Panc1 (cell line): ENCODE data around the gene SIGLEC1. TPM values are rescaled to one million over a fixed set of nuclear protein-coding genes. Genes with fewer than 3 reads are reported as not detected.

Experiments
- ATAC-seq: fragments of 200-7000 bp; cut with Tn5 transposase; 2 replicates; pipeline ENCODE4 v1.9.1; 2020; ENCODE audit warnings: mild to moderate bottlenecking, moderate library complexity
- BruUV-seq: library from RNA; stranded (reverse); fragments of 400-500 nt; replicated peaks from 2 replicates; lab custom pipeline; 2021; lab: Mats Ljungman, UMichigan
- CTCF ChIA-PET: fragments of 300-600 bp; sonication (Branson Sonifier 250); formaldehyde crosslinking; loops from one replicate; lab custom pipeline; 2022; ENCODE audit warnings: antibody characterized with exemption; lab: Charles Lee
- POLR2A ChIA-PET: fragments of 300-600 bp; sonication (Branson Sonifier 250); formaldehyde crosslinking; loops from one replicate; lab custom pipeline; 2022; ENCODE audit warnings: antibody characterized with exemption; lab: Charles Lee
- DNase-seq: peaks from one replicate; pipeline ENCODE4 v3.0.0-alpha.2; 2010; ENCODE audit warnings: low read depth, low spot score
- H3K27ac ChIP-seq: 2 replicates; pipeline ENCODE4 v1.5.1; 2011; ENCODE audit warnings: mild to moderate bottlenecking, low read length, inconsistent platforms
- H3K27me3 ChIP-seq: fragments of 200-500 bp; sonication (Bioruptor generic); 2 replicates; pipeline ENCODE4 v1.6.0; 2014; ENCODE audit warnings: low read length, inconsistent platforms; ENCODE audit not compliant: control insufficient read depth, insufficient read depth
- H3K36me3 ChIP-seq: fragments of 200-500 bp; sonication (Bioruptor generic); 2 replicates; pipeline ENCODE4 v1.5.1; 2014; ENCODE audit warnings: inconsistent platforms, mild to moderate bottlenecking, low read length, moderate library complexity; ENCODE audit not compliant: control insufficient read depth, insufficient read depth
- H3K4me1 ChIP-seq: 2 replicates; pipeline ENCODE4 v1.5.1; 2011; ENCODE audit warnings: inconsistent platforms, mild to moderate bottlenecking, low read length, moderate library complexity; ENCODE audit not compliant: control insufficient read depth, insufficient read depth
- H3K4me3 ChIP-seq, 2 experiments: 2 replicates each; pipeline ENCODE4 v1.5.1; 2011 to 2012; ENCODE audit warnings: low read depth in 2 of 2, low read length in 2 of 2, mild to moderate bottlenecking in 2 of 2, inconsistent platforms in 1 of 2, moderate library complexity in 1 of 2
- H3K9me3 ChIP-seq: fragments of 200-500 bp; sonication (Bioruptor generic); 2 replicates; pipeline ENCODE4 v1.5.1; 2014; ENCODE audit warnings: low read depth, mild to moderate bottlenecking, inconsistent platforms, low read length, moderate library complexity; ENCODE audit not compliant: control insufficient read depth, insufficient read depth
- POLR2AphosphoS5 ChIP-seq: IDR thresholded peaks from 2 replicates; pipeline ENCODE4 v1.6.1; 2012; ENCODE audit warnings: mild to moderate bottlenecking, low read depth, low read length, moderate library complexity
- SIN3A ChIP-seq: IDR thresholded peaks from 2 replicates; pipeline ENCODE4 v1.6.1; 2012; ENCODE audit warnings: low read depth, mild to moderate bottlenecking, low read length, moderate library complexity, borderline replicate concordance; ENCODE audit not compliant: insufficient read depth
- TCF7L2 ChIP-seq: IDR thresholded peaks from 2 replicates; pipeline ENCODE4 v1.6.1; 2011; ENCODE audit warnings: mild to moderate bottlenecking, low read depth, low read length, inconsistent platforms
- in situ Hi-C: cut with HindIII; loops from 2 replicates; pipeline ENCODE4 v1.10.0; 2016; ENCODE audit warnings: low sequenced_read_pairs, low pct_unique_long_range_greater_than_20kb
- intact Hi-C: fragments of 100-400 bp; cut with micrococcal nuclease; formaldehyde crosslinking; loops from one replicate; pipeline ENCODE4 v1.10.0; 2022; ENCODE audit not compliant: unreplicated experiment
- total RNA-seq: library from RNA; stranded (reverse); gene quantifications from one replicate; pipeline ENCODE4 v1.2.1, GENCODE V29; 2021; ENCODE audit not compliant: unreplicated experiment
- TF ChIP-seq, protein P1 (sequence below): fragments of 450-650 bp; IDR thresholded peaks from 2 replicates; pipeline ENCODE4 v1.5.1; 2017; ENCODE audit warnings: mild to moderate bottlenecking
- TF ChIP-seq, protein P2 (sequence below), 2 experiments: IDR thresholded peaks; 2 replicates each; pipeline ENCODE4 v1.6.1; 2011 to 2012; ENCODE audit warnings: low read depth in 2 of 2, control low read depth in 1 of 2, low read length in 1 of 2, mild to moderate bottlenecking in 1 of 2, moderate library complexity in 1 of 2; ENCODE audit not compliant: insufficient read depth in 1 of 2

The SIGLEC1 gene
- total RNA-seq, 1 experiment from 2014 or later = 0.03 TPM

DNA sequence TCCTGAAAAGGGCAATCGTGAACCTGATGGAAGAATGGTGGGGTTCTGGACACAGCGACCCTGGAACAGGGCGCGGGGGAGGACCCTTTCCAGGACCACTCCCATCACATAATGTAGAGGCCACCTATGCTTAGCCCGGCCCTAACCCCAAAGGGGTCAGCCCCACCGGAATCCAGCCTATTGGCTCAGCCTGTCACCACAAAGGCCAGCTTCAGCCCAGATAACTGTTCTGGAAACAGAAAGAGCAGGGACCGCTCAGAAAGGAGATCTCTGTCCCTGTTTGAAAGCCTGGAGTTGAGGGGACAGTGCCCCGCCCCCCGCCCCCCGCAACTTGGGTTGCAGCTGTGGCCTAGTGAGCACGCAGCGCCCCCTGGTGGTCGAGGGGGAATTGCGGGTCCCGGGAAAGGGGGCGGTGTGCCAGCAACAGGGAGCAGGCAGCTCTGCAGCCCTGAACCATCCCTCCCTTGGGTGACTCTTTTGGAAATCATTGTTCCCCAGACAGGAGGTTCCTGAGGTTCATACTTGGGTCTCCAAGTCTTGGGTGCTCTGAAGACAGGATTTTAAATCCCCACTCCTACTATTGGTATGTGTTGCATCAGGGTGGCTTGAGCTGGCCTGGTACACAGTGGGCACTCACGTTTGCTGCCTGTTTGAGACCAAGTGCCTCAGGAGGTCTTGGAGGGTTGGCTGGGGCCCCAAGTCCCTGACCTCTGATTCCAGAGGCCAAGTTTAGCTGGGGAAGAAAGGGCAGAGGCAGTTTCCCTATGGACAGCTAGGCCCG, 1.5 kb downstream of the SIGLEC1 start:
- in situ Hi-C loops = no loop called here
- no peak for DNase-seq
- Histone ChIP-seq H3K9me3 (no peaks in the 10 kb centered on the region), H3K27ac (no peak overlapping the region; the same call in 1 of the 2 replicates), H3K4me3 (no peak overlapping the region), H3K4me1 (peaks cover 4% of the 10 kb centered on the region; the same call in 1 of the 2 replicates), H3K36me3 (no peaks in the 10 kb centered on the region), H3K27me3 (no peaks in the 10 kb centered on the region)
- CTCF ChIA-PET = interaction anchor here (0.6 to 2.0 kb wide), 6 partner anchors 32 to 389 kb away, joined by 3 to 12 read pairs (median 3); no protein-coding TSS in a partner anchor
- POLR2A ChIA-PET = no interaction called here
- peak; percentile 67 for ATAC-seq
- intact Hi-C loops = loop anchor here (1.0 kb wide), 1 partner anchor 35 kb away; no protein-coding TSS in a partner anchor
- BruUV-seq = no TSS peak
- TF ChIP-seq, protein P1, sequence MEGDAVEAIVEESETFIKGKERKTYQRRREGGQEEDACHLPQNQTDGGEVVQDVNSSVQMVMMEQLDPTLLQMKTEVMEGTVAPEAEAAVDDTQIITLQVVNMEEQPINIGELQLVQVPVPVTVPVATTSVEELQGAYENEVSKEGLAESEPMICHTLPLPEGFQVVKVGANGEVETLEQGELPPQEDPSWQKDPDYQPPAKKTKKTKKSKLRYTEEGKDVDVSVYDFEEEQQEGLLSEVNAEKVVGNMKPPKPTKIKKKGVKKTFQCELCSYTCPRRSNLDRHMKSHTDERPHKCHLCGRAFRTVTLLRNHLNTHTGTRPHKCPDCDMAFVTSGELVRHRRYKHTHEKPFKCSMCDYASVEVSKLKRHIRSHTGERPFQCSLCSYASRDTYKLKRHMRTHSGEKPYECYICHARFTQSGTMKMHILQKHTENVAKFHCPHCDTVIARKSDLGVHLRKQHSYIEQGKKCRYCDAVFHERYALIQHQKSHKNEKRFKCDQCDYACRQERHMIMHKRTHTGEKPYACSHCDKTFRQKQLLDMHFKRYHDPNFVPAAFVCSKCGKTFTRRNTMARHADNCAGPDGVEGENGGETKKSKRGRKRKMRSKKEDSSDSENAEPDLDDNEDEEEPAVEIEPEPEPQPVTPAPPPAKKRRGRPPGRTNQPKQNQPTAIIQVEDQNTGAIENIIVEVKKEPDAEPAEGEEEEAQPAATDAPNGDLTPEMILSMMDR = peak; percentile 97
- TF ChIP-seq, protein P2, sequence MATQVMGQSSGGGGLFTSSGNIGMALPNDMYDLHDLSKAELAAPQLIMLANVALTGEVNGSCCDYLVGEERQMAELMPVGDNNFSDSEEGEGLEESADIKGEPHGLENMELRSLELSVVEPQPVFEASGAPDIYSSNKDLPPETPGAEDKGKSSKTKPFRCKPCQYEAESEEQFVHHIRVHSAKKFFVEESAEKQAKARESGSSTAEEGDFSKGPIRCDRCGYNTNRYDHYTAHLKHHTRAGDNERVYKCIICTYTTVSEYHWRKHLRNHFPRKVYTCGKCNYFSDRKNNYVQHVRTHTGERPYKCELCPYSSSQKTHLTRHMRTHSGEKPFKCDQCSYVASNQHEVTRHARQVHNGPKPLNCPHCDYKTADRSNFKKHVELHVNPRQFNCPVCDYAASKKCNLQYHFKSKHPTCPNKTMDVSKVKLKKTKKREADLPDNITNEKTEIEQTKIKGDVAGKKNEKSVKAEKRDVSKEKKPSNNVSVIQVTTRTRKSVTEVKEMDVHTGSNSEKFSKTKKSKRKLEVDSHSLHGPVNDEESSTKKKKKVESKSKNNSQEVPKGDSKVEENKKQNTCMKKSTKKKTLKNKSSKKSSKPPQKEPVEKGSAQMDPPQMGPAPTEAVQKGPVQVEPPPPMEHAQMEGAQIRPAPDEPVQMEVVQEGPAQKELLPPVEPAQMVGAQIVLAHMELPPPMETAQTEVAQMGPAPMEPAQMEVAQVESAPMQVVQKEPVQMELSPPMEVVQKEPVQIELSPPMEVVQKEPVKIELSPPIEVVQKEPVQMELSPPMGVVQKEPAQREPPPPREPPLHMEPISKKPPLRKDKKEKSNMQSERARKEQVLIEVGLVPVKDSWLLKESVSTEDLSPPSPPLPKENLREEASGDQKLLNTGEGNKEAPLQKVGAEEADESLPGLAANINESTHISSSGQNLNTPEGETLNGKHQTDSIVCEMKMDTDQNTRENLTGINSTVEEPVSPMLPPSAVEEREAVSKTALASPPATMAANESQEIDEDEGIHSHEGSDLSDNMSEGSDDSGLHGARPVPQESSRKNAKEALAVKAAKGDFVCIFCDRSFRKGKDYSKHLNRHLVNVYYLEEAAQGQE (IDR thresholded peaks at IDR 0.05; ENCODE audit: insufficient read depth in 1 of 2, low read depth in 2 of 2, low read length in 1 of 2) = no peak

GRCh38 chr20:3710011-3710466, 2.4 kb downstream of the SIGLEC1 start:
- H3K36me3 ChIP-seq = no peaks in the 10 kb centered on the region
- intact Hi-C loops (no loop called here), in situ Hi-C loops (no loop called here)
- CTCF ChIA-PET = interaction anchor here (0.6 to 2.0 kb wide), 4 partner anchors 33 to 388 kb away, joined by 3 to 12 read pairs (median 4); no protein-coding TSS in a partner anchor
- BruUV-seq = no TSS peak
- no peaks in the 10 kb centered on the region for H3K9me3 ChIP-seq
- ATAC-seq (no peak), DNase-seq (no peak)
- H3K4me3 ChIP-seq = no peak overlapping the region
- H3K27ac ChIP-seq = no peak overlapping the region
- H3K27me3 ChIP-seq = no peaks in the 10 kb centered on the region
- TF ChIP-seq TCF7L2 (no peak), SIN3A (no peak), POLR2AphosphoS5 (no peak)
- TF ChIP-seq, protein P1 = no peak
- TF ChIP-seq, protein P2 (IDR thresholded peaks at IDR 0.05; ENCODE audit: insufficient read depth in 1 of 2, low read depth in 2 of 2, low read length in 1 of 2) = no peak
- peaks cover 4% of the 10 kb centered on the region; the same call in 1 of the 2 replicates for H3K4me1 ChIP-seq
- POLR2A ChIA-PET = no interaction called here
